Measurements from ENCODE around the gene ZNF683.
"Not testable (repeated sequence)": the region's sequence is repeated elsewhere in the genome, so short reads cannot be mapped to it uniquely, and the experiment has no call there.

ZNF683 gene

GRCh38 chr1:26384076-26384475 lies 11.5 kb upstream of the ZNF683 start:
- TF ChIP-seq CTCF (IDR thresholded peaks at IDR 0.05; ENCODE audit: low read depth, low read length): no peak
- no peak overlapping the region for H3K4me3 ChIP-seq (ENCODE audit: low read depth, low read length)

DNA sequence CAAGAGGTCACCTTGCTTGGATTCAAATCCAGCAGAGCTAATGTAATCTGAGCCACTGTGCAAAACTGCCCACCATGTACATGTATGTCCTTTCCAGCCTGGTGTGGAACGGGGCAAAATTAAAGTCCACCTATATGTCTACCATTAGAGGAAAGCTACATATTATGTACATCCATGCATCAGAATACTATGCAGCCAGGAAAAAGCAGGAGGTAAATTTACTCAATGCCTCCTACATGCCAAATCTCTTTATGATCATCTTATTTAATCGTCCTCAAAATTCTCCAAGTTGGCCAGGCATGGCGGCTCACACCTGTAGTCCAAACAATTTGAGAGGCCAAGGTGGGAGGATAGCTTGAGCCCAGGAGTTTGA lies 6.3 kb upstream of the ZNF683 start:
- TF ChIP-seq CTCF (IDR thresholded peaks at IDR 0.05; ENCODE audit: low read depth, low read length): no peak
- H3K4me3 ChIP-seq (ENCODE audit: low read depth, low read length): no peak overlapping the region

GRCh38 chr1:26378088-26378878 lies 5.7 kb upstream of the ZNF683 start:
- 0 out of 2 replicates have a peak overlapping the region, but pooled peaks have one; percentile 32 for H3K4me3 ChIP-seq (ENCODE audit: low read depth, low read length)
- TF ChIP-seq CTCF (IDR thresholded peaks at IDR 0.05; ENCODE audit: low read depth, low read length): no peak

DNA sequence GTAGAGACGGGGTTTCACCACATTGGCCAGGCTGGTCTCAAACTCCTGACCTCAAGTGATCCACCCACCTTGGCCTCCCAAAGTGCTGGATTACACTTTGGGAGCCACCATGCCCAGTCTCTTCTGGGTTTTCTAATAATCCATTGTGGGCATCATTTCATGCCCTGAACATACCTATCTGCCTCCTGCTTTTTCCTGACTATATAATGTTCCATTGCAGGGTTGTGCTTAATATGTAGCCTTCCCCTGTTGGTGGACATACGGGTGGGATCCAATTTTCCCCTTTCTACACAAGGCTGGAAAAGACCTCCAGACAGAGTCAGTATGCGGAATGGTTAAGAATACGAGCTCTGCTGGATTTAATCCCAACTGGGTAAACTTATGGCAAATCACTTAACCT lies 3.5 kb upstream of the ZNF683 start:
- no peak for TF ChIP-seq CTCF (IDR thresholded peaks at IDR 0.05; ENCODE audit: low read depth, low read length)
- H3K4me3 ChIP-seq (ENCODE audit: low read depth, low read length): no peak overlapping the region

GRCh38 chr1:26375081-26375480 lies 2.5 kb upstream of the ZNF683 start:
- H3K4me3 ChIP-seq (ENCODE audit: low read depth, low read length): no peak overlapping the region
- no peak for TF ChIP-seq CTCF (IDR thresholded peaks at IDR 0.05; ENCODE audit: low read depth, low read length)

GRCh38 chr1:26374361-26374760 lies 1.8 kb upstream of the ZNF683 start:
- not testable (repeated sequence) for H3K4me3 ChIP-seq (ENCODE audit: low read depth, low read length)

GRCh38 chr1:26373789-26374188 lies 1.2 kb upstream of the ZNF683 start:
- H3K4me3 ChIP-seq (ENCODE audit: low read depth, low read length): no peak overlapping the region

More at GRCh38 chr1:26373789-26374188, 1.2 kb upstream of the ZNF683 start:
- no peak for TF ChIP-seq CTCF (IDR thresholded peaks at IDR 0.05; ENCODE audit: low read depth, low read length)
